Measurements from ENCODE around the gene CD151. TPM values are rescaled to one million over a fixed set of nuclear protein-coding genes. Genes with fewer than 3 reads are reported as not detected.

The CD151 gene
- total RNA-seq, 1 donor from 2014 or later = 377 TPM

GRCh38 chr11:824942-825341 is 7.8 kb upstream of the CD151 start:
- no peaks in the 10 kb centered on the region for H3K9me3 Mint-ChIP-seq (ENCODE audit: unreplicated experiment)
- DNase-seq (ENCODE audit: extremely low spot score, unreplicated experiment) = no peak
- no peak overlapping the region for H3K4me3 Mint-ChIP-seq (ENCODE audit: unreplicated experiment)
- H3K36me3 Mint-ChIP-seq (ENCODE audit: unreplicated experiment) = peaks cover 10% of the 10 kb centered on the region
- peaks cover 51% of the 10 kb centered on the region for H3K4me1 Mint-ChIP-seq (ENCODE audit: unreplicated experiment)
- H3K27ac Mint-ChIP-seq (ENCODE audit: unreplicated experiment) = no peak overlapping the region
- no peak for TF ChIP-seq CTCF (IDR thresholded peaks at IDR 0.05)
- no peaks in the 10 kb centered on the region for H3K27me3 Mint-ChIP-seq (ENCODE audit: unreplicated experiment)

- no peak for TF ChIP-seq CTCF (IDR thresholded peaks at IDR 0.05)
- Mint-ChIP-seq H3K27ac (ENCODE audit: unreplicated experiment) (no peak overlapping the region), H3K36me3 (ENCODE audit: unreplicated experiment) (peaks cover 10% of the 10 kb centered on the region), H3K4me3 (ENCODE audit: unreplicated experiment) (no peak overlapping the region), H3K27me3 (ENCODE audit: unreplicated experiment) (no peaks in the 10 kb centered on the region), H3K9me3 (ENCODE audit: unreplicated experiment) (no peaks in the 10 kb centered on the region), H3K4me1 (ENCODE audit: unreplicated experiment) (peaks cover 50% of the 10 kb centered on the region)
- no peak for DNase-seq (ENCODE audit: extremely low spot score, unreplicated experiment)
These were observed 7.2 kb upstream of the CD151 start for GRCh38 chr11:825366-826226.

- Mint-ChIP-seq H3K27ac (ENCODE audit: unreplicated experiment) (no peak overlapping the region), H3K27me3 (ENCODE audit: unreplicated experiment) (no peaks in the 10 kb centered on the region), H3K4me3 (ENCODE audit: unreplicated experiment) (peak overlapping the region; percentile 40), H3K4me1 (ENCODE audit: unreplicated experiment) (peaks cover 47% of the 10 kb centered on the region), H3K9me3 (ENCODE audit: unreplicated experiment) (no peaks in the 10 kb centered on the region), H3K36me3 (ENCODE audit: unreplicated experiment) (peaks cover 10% of the 10 kb centered on the region)
- no peak for TF ChIP-seq CTCF (IDR thresholded peaks at IDR 0.05)
- DNase-seq (ENCODE audit: extremely low spot score, unreplicated experiment) = no peak
These were observed 6.5 kb upstream of the CD151 start for GRCh38 chr11:826227-826621.

GRCh38 chr11:826836-827145 is 6.0 kb upstream of the CD151 start:
- no peak for TF ChIP-seq CTCF (IDR thresholded peaks at IDR 0.05)
- Mint-ChIP-seq H3K4me1 (ENCODE audit: unreplicated experiment) (peaks cover 48% of the 10 kb centered on the region), H3K27ac (ENCODE audit: unreplicated experiment) (no peak overlapping the region), H3K27me3 (ENCODE audit: unreplicated experiment) (no peaks in the 10 kb centered on the region), H3K4me3 (ENCODE audit: unreplicated experiment) (peak overlapping the region; percentile 40), H3K36me3 (ENCODE audit: unreplicated experiment) (peaks cover 10% of the 10 kb centered on the region), H3K9me3 (ENCODE audit: unreplicated experiment) (no peaks in the 10 kb centered on the region)
- DNase-seq (ENCODE audit: extremely low spot score, unreplicated experiment) = no peak

GRCh38 chr11:827146-827896 is 5.4 kb upstream of the CD151 start:
- no peak for TF ChIP-seq CTCF (IDR thresholded peaks at IDR 0.05)
- Mint-ChIP-seq H3K36me3 (ENCODE audit: unreplicated experiment) (peaks cover 10% of the 10 kb centered on the region), H3K4me1 (ENCODE audit: unreplicated experiment) (peaks cover 49% of the 10 kb centered on the region), H3K27me3 (ENCODE audit: unreplicated experiment) (no peaks in the 10 kb centered on the region), H3K27ac (ENCODE audit: unreplicated experiment) (peak overlapping the region; percentile 31), H3K4me3 (ENCODE audit: unreplicated experiment) (peak overlapping the region; percentile 40), H3K9me3 (ENCODE audit: unreplicated experiment) (no peaks in the 10 kb centered on the region)
- DNase-seq (ENCODE audit: extremely low spot score, unreplicated experiment) = no peak
